Panc1 (cell line): ENCODE measurements around the gene INSYN2B. TPM values are rescaled to one million over a fixed set of nuclear protein-coding genes. Genes with fewer than 3 reads are reported as not detected.

Experiments
- ATAC-seq: fragments of 200-7000 bp; cut with Tn5 transposase; 2 replicates; pipeline ENCODE4 v1.9.1; 2020; ENCODE audit warnings: mild to moderate bottlenecking, moderate library complexity
- BruUV-seq: library from RNA; stranded (reverse); fragments of 400-500 nt; replicated peaks from 2 replicates; lab custom pipeline; 2021; lab: Mats Ljungman, UMichigan
- CTCF ChIA-PET: fragments of 300-600 bp; sonication (Branson Sonifier 250); formaldehyde crosslinking; loops from one replicate; lab custom pipeline; 2022; ENCODE audit warnings: antibody characterized with exemption; lab: Charles Lee
- POLR2A ChIA-PET: fragments of 300-600 bp; sonication (Branson Sonifier 250); formaldehyde crosslinking; loops from one replicate; lab custom pipeline; 2022; ENCODE audit warnings: antibody characterized with exemption; lab: Charles Lee
- DNase-seq: peaks from one replicate; pipeline ENCODE4 v3.0.0-alpha.2; 2010; ENCODE audit warnings: low read depth, low spot score
- H3K27ac ChIP-seq: 2 replicates; pipeline ENCODE4 v1.5.1; 2011; ENCODE audit warnings: mild to moderate bottlenecking, low read length, inconsistent platforms
- H3K27me3 ChIP-seq: fragments of 200-500 bp; sonication (Bioruptor generic); 2 replicates; pipeline ENCODE4 v1.6.0; 2014; ENCODE audit warnings: low read length, inconsistent platforms; ENCODE audit not compliant: control insufficient read depth, insufficient read depth
- H3K36me3 ChIP-seq: fragments of 200-500 bp; sonication (Bioruptor generic); 2 replicates; pipeline ENCODE4 v1.5.1; 2014; ENCODE audit warnings: inconsistent platforms, mild to moderate bottlenecking, low read length, moderate library complexity; ENCODE audit not compliant: control insufficient read depth, insufficient read depth
- H3K4me1 ChIP-seq: 2 replicates; pipeline ENCODE4 v1.5.1; 2011; ENCODE audit warnings: inconsistent platforms, mild to moderate bottlenecking, low read length, moderate library complexity; ENCODE audit not compliant: control insufficient read depth, insufficient read depth
- H3K4me3 ChIP-seq, 2 experiments: 2 replicates each; pipeline ENCODE4 v1.5.1; 2011 to 2012; ENCODE audit warnings: low read depth in 2 of 2, low read length in 2 of 2, mild to moderate bottlenecking in 2 of 2, inconsistent platforms in 1 of 2, moderate library complexity in 1 of 2
- H3K9me3 ChIP-seq: fragments of 200-500 bp; sonication (Bioruptor generic); 2 replicates; pipeline ENCODE4 v1.5.1; 2014; ENCODE audit warnings: low read depth, mild to moderate bottlenecking, inconsistent platforms, low read length, moderate library complexity; ENCODE audit not compliant: control insufficient read depth, insufficient read depth
- POLR2AphosphoS5 ChIP-seq: IDR thresholded peaks from 2 replicates; pipeline ENCODE4 v1.6.1; 2012; ENCODE audit warnings: mild to moderate bottlenecking, low read depth, low read length, moderate library complexity
- SIN3A ChIP-seq: IDR thresholded peaks from 2 replicates; pipeline ENCODE4 v1.6.1; 2012; ENCODE audit warnings: low read depth, mild to moderate bottlenecking, low read length, moderate library complexity, borderline replicate concordance; ENCODE audit not compliant: insufficient read depth
- TCF7L2 ChIP-seq: IDR thresholded peaks from 2 replicates; pipeline ENCODE4 v1.6.1; 2011; ENCODE audit warnings: mild to moderate bottlenecking, low read depth, low read length, inconsistent platforms
- in situ Hi-C: cut with HindIII; loops from 2 replicates; pipeline ENCODE4 v1.10.0; 2016; ENCODE audit warnings: low sequenced_read_pairs, low pct_unique_long_range_greater_than_20kb
- intact Hi-C: fragments of 100-400 bp; cut with micrococcal nuclease; formaldehyde crosslinking; loops from one replicate; pipeline ENCODE4 v1.10.0; 2022; ENCODE audit not compliant: unreplicated experiment
- total RNA-seq: library from RNA; stranded (reverse); gene quantifications from one replicate; pipeline ENCODE4 v1.2.1, GENCODE V29; 2021; ENCODE audit not compliant: unreplicated experiment
- TF ChIP-seq, protein P1 (sequence below), 2 experiments: IDR thresholded peaks; 2 replicates each; pipeline ENCODE4 v1.6.1; 2011 to 2012; ENCODE audit warnings: low read depth in 2 of 2, control low read depth in 1 of 2, low read length in 1 of 2, mild to moderate bottlenecking in 1 of 2, moderate library complexity in 1 of 2; ENCODE audit not compliant: insufficient read depth in 1 of 2
- TF ChIP-seq, protein P2 (sequence below): fragments of 450-650 bp; IDR thresholded peaks from 2 replicates; pipeline ENCODE4 v1.5.1; 2017; ENCODE audit warnings: mild to moderate bottlenecking

The INSYN2B gene
- total RNA-seq, 1 experiment from 2014 or later = 0.28 TPM

DNA sequence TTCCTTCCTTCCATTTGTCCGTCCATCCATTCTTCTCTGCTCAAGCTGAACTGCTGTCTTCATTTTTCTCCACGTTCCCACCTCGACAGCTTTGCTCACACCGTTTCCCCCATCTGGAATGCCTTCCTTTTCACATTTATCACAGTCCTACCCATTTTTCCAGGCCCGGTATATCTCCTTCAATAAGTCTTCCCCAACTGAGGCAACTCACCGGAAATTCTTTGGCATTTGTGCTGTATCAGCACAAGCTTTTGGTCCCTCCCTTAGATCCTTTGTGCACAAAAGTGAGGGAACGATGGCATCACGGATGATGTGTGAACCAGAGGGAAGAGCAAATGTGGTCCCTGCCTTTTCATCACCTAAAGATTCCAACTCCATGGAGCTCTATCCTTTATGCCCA lies 45.6 kb upstream of the INSYN2B start:
- DNase-seq (no peak), ATAC-seq (no peak)
- no peaks in the 10 kb centered on the region for H3K9me3 ChIP-seq
- H3K36me3 ChIP-seq = no peaks in the 10 kb centered on the region
- no peak overlapping the region for H3K27ac ChIP-seq
- no peaks in the 10 kb centered on the region for H3K27me3 ChIP-seq
- ChIA-PET CTCF (no interaction called here), POLR2A (no interaction called here)
- intact Hi-C loops = no loop called here
- TF ChIP-seq, protein P1, sequence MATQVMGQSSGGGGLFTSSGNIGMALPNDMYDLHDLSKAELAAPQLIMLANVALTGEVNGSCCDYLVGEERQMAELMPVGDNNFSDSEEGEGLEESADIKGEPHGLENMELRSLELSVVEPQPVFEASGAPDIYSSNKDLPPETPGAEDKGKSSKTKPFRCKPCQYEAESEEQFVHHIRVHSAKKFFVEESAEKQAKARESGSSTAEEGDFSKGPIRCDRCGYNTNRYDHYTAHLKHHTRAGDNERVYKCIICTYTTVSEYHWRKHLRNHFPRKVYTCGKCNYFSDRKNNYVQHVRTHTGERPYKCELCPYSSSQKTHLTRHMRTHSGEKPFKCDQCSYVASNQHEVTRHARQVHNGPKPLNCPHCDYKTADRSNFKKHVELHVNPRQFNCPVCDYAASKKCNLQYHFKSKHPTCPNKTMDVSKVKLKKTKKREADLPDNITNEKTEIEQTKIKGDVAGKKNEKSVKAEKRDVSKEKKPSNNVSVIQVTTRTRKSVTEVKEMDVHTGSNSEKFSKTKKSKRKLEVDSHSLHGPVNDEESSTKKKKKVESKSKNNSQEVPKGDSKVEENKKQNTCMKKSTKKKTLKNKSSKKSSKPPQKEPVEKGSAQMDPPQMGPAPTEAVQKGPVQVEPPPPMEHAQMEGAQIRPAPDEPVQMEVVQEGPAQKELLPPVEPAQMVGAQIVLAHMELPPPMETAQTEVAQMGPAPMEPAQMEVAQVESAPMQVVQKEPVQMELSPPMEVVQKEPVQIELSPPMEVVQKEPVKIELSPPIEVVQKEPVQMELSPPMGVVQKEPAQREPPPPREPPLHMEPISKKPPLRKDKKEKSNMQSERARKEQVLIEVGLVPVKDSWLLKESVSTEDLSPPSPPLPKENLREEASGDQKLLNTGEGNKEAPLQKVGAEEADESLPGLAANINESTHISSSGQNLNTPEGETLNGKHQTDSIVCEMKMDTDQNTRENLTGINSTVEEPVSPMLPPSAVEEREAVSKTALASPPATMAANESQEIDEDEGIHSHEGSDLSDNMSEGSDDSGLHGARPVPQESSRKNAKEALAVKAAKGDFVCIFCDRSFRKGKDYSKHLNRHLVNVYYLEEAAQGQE (IDR thresholded peaks at IDR 0.05; ENCODE audit: insufficient read depth in 1 of 2, low read depth in 2 of 2, low read length in 1 of 2) = no peak
- TF ChIP-seq POLR2AphosphoS5 = no peak
- TF ChIP-seq, protein P2, sequence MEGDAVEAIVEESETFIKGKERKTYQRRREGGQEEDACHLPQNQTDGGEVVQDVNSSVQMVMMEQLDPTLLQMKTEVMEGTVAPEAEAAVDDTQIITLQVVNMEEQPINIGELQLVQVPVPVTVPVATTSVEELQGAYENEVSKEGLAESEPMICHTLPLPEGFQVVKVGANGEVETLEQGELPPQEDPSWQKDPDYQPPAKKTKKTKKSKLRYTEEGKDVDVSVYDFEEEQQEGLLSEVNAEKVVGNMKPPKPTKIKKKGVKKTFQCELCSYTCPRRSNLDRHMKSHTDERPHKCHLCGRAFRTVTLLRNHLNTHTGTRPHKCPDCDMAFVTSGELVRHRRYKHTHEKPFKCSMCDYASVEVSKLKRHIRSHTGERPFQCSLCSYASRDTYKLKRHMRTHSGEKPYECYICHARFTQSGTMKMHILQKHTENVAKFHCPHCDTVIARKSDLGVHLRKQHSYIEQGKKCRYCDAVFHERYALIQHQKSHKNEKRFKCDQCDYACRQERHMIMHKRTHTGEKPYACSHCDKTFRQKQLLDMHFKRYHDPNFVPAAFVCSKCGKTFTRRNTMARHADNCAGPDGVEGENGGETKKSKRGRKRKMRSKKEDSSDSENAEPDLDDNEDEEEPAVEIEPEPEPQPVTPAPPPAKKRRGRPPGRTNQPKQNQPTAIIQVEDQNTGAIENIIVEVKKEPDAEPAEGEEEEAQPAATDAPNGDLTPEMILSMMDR = no peak
- no peak for TF ChIP-seq TCF7L2
- no peak for TF ChIP-seq SIN3A
- BruUV-seq = no TSS peak
- in situ Hi-C loops = no loop called here
- H3K4me1 ChIP-seq = no peaks in the 10 kb centered on the region
- H3K4me3 ChIP-seq = no peak overlapping the region

DNA sequence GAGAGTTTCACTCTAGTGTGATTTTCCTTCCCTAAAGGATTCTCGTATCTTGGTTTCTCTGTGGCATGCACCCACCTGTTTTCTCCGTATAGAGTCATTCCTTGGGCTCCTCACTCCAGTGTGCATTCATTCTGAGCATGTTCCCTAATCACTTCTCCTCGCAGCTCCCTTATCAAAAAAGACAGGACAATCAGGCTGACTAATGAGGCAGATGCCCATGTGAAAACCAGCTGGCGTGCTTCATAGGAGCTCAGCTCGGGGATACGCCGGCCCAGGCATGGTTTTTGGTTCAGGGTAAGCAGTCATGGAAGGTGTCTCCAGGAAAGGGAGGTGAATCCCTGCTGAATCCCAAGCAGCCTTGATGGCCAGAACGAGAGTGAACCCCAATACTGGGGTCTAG lies 41.2 kb upstream of the INSYN2B start:
- no peak overlapping the region for H3K4me3 ChIP-seq
- no peaks in the 10 kb centered on the region for H3K9me3 ChIP-seq
- DNase-seq = no peak
- H3K27ac ChIP-seq = no peak overlapping the region
- H3K27me3 ChIP-seq = peaks cover 8% of the 10 kb centered on the region
- CTCF ChIA-PET = interaction anchor here (0.5 kb wide), 1 partner anchor 246 kb away, joined by 5 read pairs; no protein-coding TSS in a partner anchor
- no peaks in the 10 kb centered on the region for H3K4me1 ChIP-seq
- TF ChIP-seq TCF7L2 = no peak
- TF ChIP-seq, protein P1 (IDR thresholded peaks at IDR 0.05; ENCODE audit: insufficient read depth in 1 of 2, low read depth in 2 of 2, low read length in 1 of 2) = no peak
- no peak for TF ChIP-seq POLR2AphosphoS5
- no peak for TF ChIP-seq SIN3A
- TF ChIP-seq, protein P2 = no peak
- no TSS peak for BruUV-seq
- POLR2A ChIA-PET = no interaction called here
- ATAC-seq = no peak
- in situ Hi-C loops = no loop called here
- no peaks in the 10 kb centered on the region for H3K36me3 ChIP-seq
- intact Hi-C loops = no loop called here
